Measurements from ENCODE around the gene LRRTM3.

GRCh38 chr10:67015225-67015624 lies 89.4 kb downstream of the LRRTM3 start:
- no peak for TF ChIP-seq CTCF (IDR thresholded peaks at IDR 0.05)
- TF ChIP-seq POLR2A (IDR thresholded peaks at IDR 0.05): no peak

Measured in thyroid gland (tissue), 4 donors.